Measurements from ENCODE around the gene SLC6A12. TPM values are rescaled to one million over a fixed set of nuclear protein-coding genes. Genes with fewer than 3 reads are reported as not detected.

Gene SLC6A12
- polyA plus RNA-seq, 1 experiment, result 0.12 TPM

DNA sequence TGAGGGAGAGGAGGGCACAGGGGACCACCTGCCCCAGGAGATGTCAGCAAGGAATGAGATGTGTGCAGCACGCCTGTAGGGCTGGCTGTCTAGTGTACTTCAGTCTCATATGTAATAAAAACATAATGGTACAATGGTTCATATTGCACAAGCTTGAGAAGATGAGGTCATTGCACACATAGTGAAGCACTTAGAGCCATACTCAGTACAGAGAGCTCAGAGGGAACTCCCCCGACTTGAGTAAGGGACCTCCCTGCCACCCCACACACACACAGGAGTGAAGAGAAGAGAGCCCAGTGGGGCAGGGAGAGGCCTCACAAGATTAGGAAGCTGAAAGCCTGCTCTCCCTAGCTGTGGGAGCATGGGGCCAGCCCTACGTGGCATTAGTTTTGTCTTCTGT, 61.5 kb downstream of the SLC6A12 start:
- ChIA-PET CTCF (interaction anchor here (0.6 to 2.2 kb wide), 7 partner anchors 11 to 1485 kb away, joined by 3 to 7 read pairs (median 3); no protein-coding TSS in a partner anchor), POLR2A (no interaction called here)
- no peak overlapping the region for H3K27ac ChIP-seq (ENCODE audit: low read depth, low read length)
- TF ChIP-seq, protein P1, sequence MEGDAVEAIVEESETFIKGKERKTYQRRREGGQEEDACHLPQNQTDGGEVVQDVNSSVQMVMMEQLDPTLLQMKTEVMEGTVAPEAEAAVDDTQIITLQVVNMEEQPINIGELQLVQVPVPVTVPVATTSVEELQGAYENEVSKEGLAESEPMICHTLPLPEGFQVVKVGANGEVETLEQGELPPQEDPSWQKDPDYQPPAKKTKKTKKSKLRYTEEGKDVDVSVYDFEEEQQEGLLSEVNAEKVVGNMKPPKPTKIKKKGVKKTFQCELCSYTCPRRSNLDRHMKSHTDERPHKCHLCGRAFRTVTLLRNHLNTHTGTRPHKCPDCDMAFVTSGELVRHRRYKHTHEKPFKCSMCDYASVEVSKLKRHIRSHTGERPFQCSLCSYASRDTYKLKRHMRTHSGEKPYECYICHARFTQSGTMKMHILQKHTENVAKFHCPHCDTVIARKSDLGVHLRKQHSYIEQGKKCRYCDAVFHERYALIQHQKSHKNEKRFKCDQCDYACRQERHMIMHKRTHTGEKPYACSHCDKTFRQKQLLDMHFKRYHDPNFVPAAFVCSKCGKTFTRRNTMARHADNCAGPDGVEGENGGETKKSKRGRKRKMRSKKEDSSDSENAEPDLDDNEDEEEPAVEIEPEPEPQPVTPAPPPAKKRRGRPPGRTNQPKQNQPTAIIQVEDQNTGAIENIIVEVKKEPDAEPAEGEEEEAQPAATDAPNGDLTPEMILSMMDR (IDR thresholded peaks at IDR 0.05; ENCODE audit: low read depth, low read length), result no peak
- H3K9me3 ChIP-seq (ENCODE audit: control insufficient read depth, insufficient read depth, low read length), result peaks cover 5% of the 10 kb centered on the region; the same call in 1 of the 2 replicates
- peaks cover 14% of the 10 kb centered on the region for H3K27me3 ChIP-seq (ENCODE audit: control insufficient read depth, insufficient read depth, low read length)
- no peak overlapping the region for H3K4me3 ChIP-seq (ENCODE audit: low read depth, low read length)
- no peak for DNase-seq (ENCODE audit: low read depth, low spot score)

DNA sequence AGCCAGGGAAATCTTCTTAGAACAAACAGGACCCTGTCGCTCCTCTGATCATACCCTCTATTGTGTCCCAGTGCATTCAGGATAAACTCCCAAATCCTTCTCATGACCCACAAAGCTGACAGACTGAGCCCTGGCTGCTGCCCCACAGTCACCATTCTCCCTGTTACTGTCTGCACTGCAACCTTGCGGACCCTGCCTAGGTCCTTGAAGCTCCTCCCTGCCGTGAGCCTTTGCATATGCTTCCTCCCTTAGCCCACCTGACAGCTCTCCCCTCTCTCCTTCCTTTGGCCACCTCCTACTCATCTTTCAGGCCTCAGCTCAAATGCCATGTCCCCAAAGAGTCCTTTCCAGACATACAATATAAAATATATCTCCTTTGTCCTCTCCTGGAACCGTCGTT, 62.4 kb downstream of the SLC6A12 start:
- ChIA-PET POLR2A (no interaction called here), CTCF (no interaction called here)
- TF ChIP-seq, protein P1 (IDR thresholded peaks at IDR 0.05; ENCODE audit: low read depth, low read length), result no peak
- Histone ChIP-seq H3K4me3 (ENCODE audit: low read depth, low read length) (no peak overlapping the region), H3K27ac (ENCODE audit: low read depth, low read length) (no peak overlapping the region), H3K9me3 (ENCODE audit: control insufficient read depth, insufficient read depth, low read length) (peaks cover 5% of the 10 kb centered on the region; the same call in 1 of the 2 replicates), H3K27me3 (ENCODE audit: control insufficient read depth, insufficient read depth, low read length) (peaks cover 16% of the 10 kb centered on the region)
- no peak for DNase-seq (ENCODE audit: low read depth, low spot score)

DNA sequence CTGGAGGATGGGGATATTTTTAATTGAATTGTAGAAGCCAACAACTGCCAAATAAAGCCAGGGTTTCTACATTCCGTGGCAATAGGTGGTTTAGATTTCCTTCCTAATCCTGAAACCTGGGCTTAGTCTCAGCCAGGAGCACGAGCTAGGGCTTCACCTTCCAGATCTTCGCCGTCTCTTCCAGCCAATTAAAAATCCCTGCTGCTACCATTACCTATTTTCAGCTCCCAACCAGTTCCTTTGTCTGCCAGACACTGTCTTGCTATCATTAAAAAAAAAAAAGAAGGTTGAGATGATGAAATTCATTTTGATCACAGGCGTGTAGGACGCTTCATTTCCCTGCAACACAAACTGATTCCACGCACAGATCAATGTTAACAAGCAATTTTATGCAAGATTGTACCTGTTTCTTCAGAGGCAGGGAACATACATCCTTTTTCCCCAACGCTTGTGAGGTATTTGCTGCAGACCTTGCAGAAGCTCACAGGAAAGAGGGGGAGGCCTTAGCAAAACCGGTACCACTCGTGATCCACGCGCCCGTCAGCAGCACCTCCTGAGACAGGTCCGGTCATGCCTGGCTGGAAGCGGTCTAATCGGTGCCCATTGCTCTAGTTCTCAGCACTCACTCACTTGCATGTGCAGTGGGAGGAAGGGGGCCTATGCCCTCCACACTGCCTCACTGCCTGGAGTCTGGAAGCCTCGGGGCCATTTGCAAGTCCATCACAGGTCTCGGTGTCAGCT, 65.1 kb downstream of the SLC6A12 start:
- Histone ChIP-seq H3K9me3 (ENCODE audit: control insufficient read depth, insufficient read depth, low read length) (no peaks in the 10 kb centered on the region), H3K4me3 (ENCODE audit: low read depth, low read length) (no peak overlapping the region), H3K27me3 (ENCODE audit: control insufficient read depth, insufficient read depth, low read length) (peaks cover 16% of the 10 kb centered on the region), H3K27ac (ENCODE audit: low read depth, low read length) (no peak overlapping the region)
- ChIA-PET CTCF (no interaction called here), POLR2A (no interaction called here)
- TF ChIP-seq, protein P1 (IDR thresholded peaks at IDR 0.05; ENCODE audit: low read depth, low read length), result no peak
- DNase-seq (ENCODE audit: low read depth, low spot score), result no peak

DNA sequence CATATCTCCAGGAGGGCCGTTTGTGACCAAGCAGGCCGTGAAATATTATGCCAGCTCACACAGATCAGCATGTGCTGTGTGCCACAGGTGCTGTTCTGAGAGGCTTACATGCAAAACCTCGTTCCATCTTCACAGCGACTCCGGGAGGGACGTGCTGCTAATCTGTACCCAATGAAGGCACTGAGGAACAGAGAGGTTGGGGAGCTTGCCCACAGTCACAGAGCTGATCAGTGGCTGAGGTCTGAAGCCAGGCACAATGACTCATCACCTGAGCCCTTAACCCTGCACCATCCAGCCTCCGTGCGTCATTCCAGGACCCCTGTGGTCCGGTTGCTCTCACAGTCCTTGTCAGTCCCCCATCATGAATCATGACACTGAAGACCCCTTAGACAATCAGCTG, 66.7 kb downstream of the SLC6A12 start:
- H3K9me3 ChIP-seq (ENCODE audit: control insufficient read depth, insufficient read depth, low read length), result no peaks in the 10 kb centered on the region
- CTCF ChIA-PET, result no interaction called here
- no peak for DNase-seq (ENCODE audit: low read depth, low spot score)
- no peak overlapping the region for H3K27ac ChIP-seq (ENCODE audit: low read depth, low read length)
- TF ChIP-seq, protein P1 (IDR thresholded peaks at IDR 0.05; ENCODE audit: low read depth, low read length), result no peak
- POLR2A ChIA-PET, result no interaction called here
- peaks cover 20% of the 10 kb centered on the region for H3K27me3 ChIP-seq (ENCODE audit: control insufficient read depth, insufficient read depth, low read length)
- no peak overlapping the region for H3K4me3 ChIP-seq (ENCODE audit: low read depth, low read length)

DNA sequence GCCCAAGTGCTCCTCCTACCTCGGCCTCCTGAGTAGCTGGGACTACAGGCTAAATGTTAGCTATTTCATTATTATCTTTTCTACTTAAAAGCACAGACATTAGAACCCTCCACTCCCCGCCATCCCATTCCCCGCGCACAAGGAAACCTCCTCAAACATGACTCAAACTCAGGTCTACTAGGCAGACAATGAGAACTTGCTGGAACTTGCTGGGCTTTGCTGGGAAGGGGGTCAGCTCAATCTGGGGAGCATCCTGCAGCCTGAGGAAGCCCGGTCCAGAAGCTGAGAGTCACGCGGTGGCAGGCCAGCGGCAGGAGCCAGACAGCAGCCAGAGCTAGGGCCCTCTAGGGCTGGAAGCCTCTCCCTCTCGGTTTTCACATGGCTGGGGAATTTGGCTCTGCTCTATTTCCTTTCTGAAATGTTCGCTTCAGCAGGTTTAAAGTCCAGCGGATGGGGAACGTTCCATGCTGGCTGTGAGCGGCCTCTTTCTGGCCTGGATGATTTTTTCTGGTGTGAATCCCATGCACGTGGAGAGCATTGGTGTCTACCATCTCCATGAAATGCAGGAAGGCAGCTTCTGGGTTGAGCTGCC, 68.5 kb downstream of the SLC6A12 start:
- ChIA-PET CTCF (no interaction called here), POLR2A (no interaction called here)
- TF ChIP-seq, protein P1 (IDR thresholded peaks at IDR 0.05; ENCODE audit: low read depth, low read length), result no peak
- Histone ChIP-seq H3K27me3 (ENCODE audit: control insufficient read depth, insufficient read depth, low read length) (peaks cover 26% of the 10 kb centered on the region), H3K9me3 (ENCODE audit: control insufficient read depth, insufficient read depth, low read length) (no peaks in the 10 kb centered on the region), H3K4me3 (ENCODE audit: low read depth, low read length) (no peak overlapping the region), H3K27ac (ENCODE audit: low read depth, low read length) (no peak overlapping the region)
- no peak for DNase-seq (ENCODE audit: low read depth, low spot score)

All from AG04450 (cell line).